Cardiac fibroblast (primary cell): ENCODE measurements around the gene CHST12.

Source experiments
- DNase-seq, 2 donors: peaks; one replicate each; pipeline versions ENCODE4 v3.0.0 to v3.0.0-alpha.2; 2010; ENCODE audit warnings: low read depth in 2 of 2
- H3K4me3 ChIP-seq, 2 donors: replicated peaks in 1 of 2; 1 replicate in 1 of 2; 2 replicates in 1 of 2; pipeline ENCODE4 v1.5.1; 2011; ENCODE audit warnings: low read depth in 2 of 2, low read length in 2 of 2, mild to moderate bottlenecking in 2 of 2, moderate library complexity in 1 of 2
- CTCF ChIP-seq: IDR thresholded peaks from one replicate; pipeline ENCODE4 v1.5.1; 2011; ENCODE audit warnings: low read depth, mild to moderate bottlenecking, low read length, inconsistent platforms

Gene CHST12

GRCh38 chr7:2357571-2357970 is 45.8 kb upstream of the CHST12 start:
- H3K4me3 ChIP-seq, result no peak overlapping the region
- no peak for DNase-seq
- no peak for TF ChIP-seq CTCF

DNA sequence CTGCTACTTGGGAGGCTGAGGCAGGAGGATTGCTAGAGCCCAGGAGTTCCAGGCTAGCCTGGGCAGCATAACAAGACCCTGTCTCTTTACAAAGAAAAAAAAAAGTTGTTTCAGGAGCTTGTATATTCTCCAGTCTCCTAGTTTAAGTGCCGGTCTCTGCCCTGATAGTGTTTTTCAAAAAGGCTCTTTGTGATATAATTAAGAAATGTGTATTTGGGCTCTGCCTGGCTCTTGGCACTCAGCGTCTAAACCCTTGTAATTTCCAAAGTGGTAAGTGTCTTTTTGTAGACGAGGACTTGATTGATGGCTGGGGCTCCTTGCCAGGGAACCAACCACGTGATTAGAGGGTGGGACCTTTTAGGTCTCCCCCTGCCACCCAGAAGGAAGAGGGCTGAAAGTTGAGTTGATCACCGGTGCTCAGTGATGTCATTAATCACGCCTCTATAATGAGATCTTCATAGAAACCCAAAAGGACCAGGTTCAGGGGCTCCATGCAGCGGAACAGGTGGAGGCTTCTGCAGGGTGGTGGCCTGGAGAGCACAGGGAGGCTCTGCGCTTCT is 44.4 kb upstream of the CHST12 start:
- H3K4me3 ChIP-seq, result no peak overlapping the region
- TF ChIP-seq CTCF, result no peak
- no peak for DNase-seq

- no peak for DNase-seq
- no peak for TF ChIP-seq CTCF
- no peak overlapping the region for H3K4me3 ChIP-seq
Observed at GRCh38 chr7:2359610-2360009, 43.8 kb upstream of the CHST12 start.

- TF ChIP-seq CTCF, result no peak
- DNase-seq, result peak; percentile 61 to 77
- no peak overlapping the region for H3K4me3 ChIP-seq
Observed at GRCh38 chr7:2360796-2361195, 42.6 kb upstream of the CHST12 start.

DNA sequence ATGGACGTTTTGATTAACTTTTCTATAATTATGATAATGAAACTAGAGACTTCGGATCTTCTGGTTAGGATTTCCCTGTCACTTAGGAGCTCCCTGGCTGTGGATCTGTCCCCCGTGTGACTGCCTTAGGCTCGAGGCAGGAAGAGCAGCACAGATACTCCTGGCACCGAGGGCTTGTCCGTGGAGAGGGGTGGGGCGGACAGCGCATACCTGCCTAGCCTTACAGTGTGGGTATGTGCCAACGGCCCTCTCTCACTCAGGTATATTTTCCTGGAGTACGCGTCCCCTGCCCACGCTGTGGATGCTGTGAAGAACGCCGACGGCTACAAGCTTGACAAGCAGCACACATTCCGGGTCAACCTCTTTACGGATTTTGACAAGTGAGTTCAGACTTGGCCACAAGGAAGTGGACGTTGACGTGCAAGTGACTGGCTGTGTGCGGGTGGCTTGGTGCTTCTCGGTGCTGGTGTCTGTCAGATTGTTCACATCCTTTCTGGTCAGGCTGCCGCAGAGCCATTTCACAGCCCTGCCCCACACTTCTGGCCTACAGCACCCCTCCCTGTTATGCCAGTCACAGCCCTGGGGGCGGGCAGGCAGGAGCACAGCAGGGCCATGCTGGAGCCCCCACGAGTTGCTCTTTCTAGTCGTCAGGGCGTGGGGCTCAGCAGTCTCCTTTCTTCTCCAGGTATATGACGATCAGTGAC is 40.9 kb upstream of the CHST12 start:
- DNase-seq, result no peak
- no peak overlapping the region for H3K4me3 ChIP-seq
- TF ChIP-seq CTCF, result no peak

- DNase-seq, result no peak
- H3K4me3 ChIP-seq, result no peak overlapping the region
- TF ChIP-seq CTCF, result no peak
Observed at GRCh38 chr7:2369139-2369538, 34.3 kb upstream of the CHST12 start.

- H3K4me3 ChIP-seq, result no peak overlapping the region
- DNase-seq, result no peak
- no peak for TF ChIP-seq CTCF
Observed at GRCh38 chr7:2371329-2371728, 32.1 kb upstream of the CHST12 start.
